ENCODE data around the gene PRDM12.

DNA sequence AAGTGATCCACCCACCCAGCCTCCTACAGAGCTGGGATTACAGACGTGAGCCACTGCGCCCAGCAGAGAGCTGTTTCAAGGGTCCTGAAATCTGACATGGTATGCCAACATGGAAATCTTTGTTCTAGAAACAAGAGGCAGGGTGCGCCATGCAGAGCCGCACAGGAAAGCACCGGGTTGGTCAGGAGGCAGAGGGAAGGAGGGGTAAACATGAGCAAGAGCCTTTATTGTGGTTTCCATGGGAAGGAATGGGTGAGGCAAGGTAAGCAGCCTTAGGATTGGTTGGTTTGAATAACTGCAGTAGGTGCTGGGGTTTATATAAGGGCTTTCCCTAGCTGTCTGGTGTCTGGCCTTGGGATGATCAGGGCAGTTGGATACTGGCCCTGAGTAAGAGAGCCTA lies 23.7 kb downstream of the PRDM12 start:
- TF ChIP-seq, protein P1, sequence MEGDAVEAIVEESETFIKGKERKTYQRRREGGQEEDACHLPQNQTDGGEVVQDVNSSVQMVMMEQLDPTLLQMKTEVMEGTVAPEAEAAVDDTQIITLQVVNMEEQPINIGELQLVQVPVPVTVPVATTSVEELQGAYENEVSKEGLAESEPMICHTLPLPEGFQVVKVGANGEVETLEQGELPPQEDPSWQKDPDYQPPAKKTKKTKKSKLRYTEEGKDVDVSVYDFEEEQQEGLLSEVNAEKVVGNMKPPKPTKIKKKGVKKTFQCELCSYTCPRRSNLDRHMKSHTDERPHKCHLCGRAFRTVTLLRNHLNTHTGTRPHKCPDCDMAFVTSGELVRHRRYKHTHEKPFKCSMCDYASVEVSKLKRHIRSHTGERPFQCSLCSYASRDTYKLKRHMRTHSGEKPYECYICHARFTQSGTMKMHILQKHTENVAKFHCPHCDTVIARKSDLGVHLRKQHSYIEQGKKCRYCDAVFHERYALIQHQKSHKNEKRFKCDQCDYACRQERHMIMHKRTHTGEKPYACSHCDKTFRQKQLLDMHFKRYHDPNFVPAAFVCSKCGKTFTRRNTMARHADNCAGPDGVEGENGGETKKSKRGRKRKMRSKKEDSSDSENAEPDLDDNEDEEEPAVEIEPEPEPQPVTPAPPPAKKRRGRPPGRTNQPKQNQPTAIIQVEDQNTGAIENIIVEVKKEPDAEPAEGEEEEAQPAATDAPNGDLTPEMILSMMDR (IDR thresholded peaks at IDR 0.05; ENCODE audit: borderline replicate concordance, extremely low read depth, low read length, poor library complexity, severe bottlenecking), result no peak
- TF ChIP-seq EZH2 (IDR thresholded peaks at IDR 0.05; ENCODE audit: borderline replicate concordance, low read depth, low read length, severe bottlenecking), result no peak

Data from DND-41 (cell line).